HepG2 (cell line): ENCODE measurements around the gene CFAP99. TPM values are rescaled to one million over a fixed set of nuclear protein-coding genes. Genes with fewer than 3 reads are reported as not detected.

Source experiments
- AHR ChIP-seq: IDR thresholded peaks from 2 replicates; pipeline ENCODE4 v1.6.1; 2018; ENCODE audit warnings: missing genetic modification reagents, missing compliant biosample characterization
- FLYWCH1 ChIP-seq: sonication (generic); formaldehyde crosslinking; IDR thresholded peaks from 2 replicates; pipeline ENCODE4 v1.8.1; 2023; ENCODE audit warnings: mild to moderate bottlenecking, missing genetic modification reagents
- GATAD1 ChIP-seq: IDR thresholded peaks from 2 replicates; pipeline ENCODE4 v1.6.1; 2016; ENCODE audit warnings: missing genetic modification reagents, missing compliant biosample characterization
- KLF9 ChIP-seq: IDR thresholded peaks from 2 replicates; pipeline ENCODE4 v1.6.1; 2016; ENCODE audit warnings: low read depth
- MLXIP ChIP-seq: sonication (generic); formaldehyde crosslinking; IDR thresholded peaks from 2 replicates; pipeline ENCODE4 v1.9.0; 2021; ENCODE audit warnings: missing genetic modification reagents, borderline replicate concordance
- MTF2 ChIP-seq: sonication (generic); formaldehyde crosslinking; IDR thresholded peaks from 2 replicates; pipeline ENCODE4 v1.5.0; 2020; ENCODE audit warnings: missing genetic modification reagents, borderline replicate concordance
- RXRB ChIP-seq: IDR thresholded peaks from 2 replicates; pipeline ENCODE4 v1.6.1; 2016; ENCODE audit warnings: borderline replicate concordance, missing genetic modification reagents, missing compliant biosample characterization
- SMAD3 ChIP-seq: sonication (generic); formaldehyde crosslinking; IDR thresholded peaks from 2 replicates; pipeline ENCODE4 v1.4.0; 2020; ENCODE audit warnings: missing genetic modification reagents
- THRA ChIP-seq: sonication (generic); formaldehyde crosslinking; IDR thresholded peaks from 2 replicates; pipeline ENCODE4 v1.4.0; 2020; ENCODE audit warnings: missing genetic modification reagents, borderline replicate concordance
- ZBTB46 ChIP-seq: sonication (generic); formaldehyde crosslinking; IDR thresholded peaks from 2 replicates; pipeline ENCODE4 v1.4.0; 2020; ENCODE audit warnings: mild to moderate bottlenecking, missing genetic modification reagents, borderline replicate concordance
- ZNF180 ChIP-seq: sonication (generic); formaldehyde crosslinking; IDR thresholded peaks from 2 replicates; pipeline ENCODE4 v1.4.0; 2020; ENCODE audit warnings: low read depth, missing genetic modification reagents, borderline replicate concordance
- ZNF263 ChIP-seq: sonication (generic); formaldehyde crosslinking; IDR thresholded peaks from 2 replicates; pipeline ENCODE4 v1.4.0; 2020; ENCODE audit warnings: missing genetic modification reagents
- ZNF33B ChIP-seq: sonication (generic); formaldehyde crosslinking; IDR thresholded peaks from 2 replicates; pipeline ENCODE4 v1.5.1; 2020; ENCODE audit warnings: mild to moderate bottlenecking, missing genetic modification reagents
- ZNF558 ChIP-seq: sonication (generic); formaldehyde crosslinking; IDR thresholded peaks from 2 replicates; pipeline ENCODE4 v1.9.0; 2022; ENCODE audit warnings: mild to moderate bottlenecking, missing genetic modification reagents, borderline replicate concordance
- ZNF646 ChIP-seq: sonication (generic); formaldehyde crosslinking; IDR thresholded peaks from 2 replicates; pipeline ENCODE4 v1.9.0; 2021; ENCODE audit warnings: mild to moderate bottlenecking, missing genetic modification reagents
- ZNF75D ChIP-seq: sonication (generic); formaldehyde crosslinking; IDR thresholded peaks from 2 replicates; pipeline ENCODE4 v1.8.1; 2023; ENCODE audit warnings: missing genetic modification reagents, mild to moderate bottlenecking, borderline replicate concordance
- polyA plus RNA-seq, 8 experiments: library from polyadenylated mRNA; depleted of rRNA in 3 of 8; stranded (reverse) in 7 of 8; unstranded in 1 of 8; fragments of >200 nt; fragmentation: Illumina TruSeq in 4 of 8; extraction: Trizol in 4 of 8; gene quantifications; 2 replicates each; pipeline versions ENCODE4 v1.2.1 to v1.2.3, GENCODE V29; 2011 to 2016; ENCODE audit warnings: low read depth in 4 of 8, missing spikeins in 1 of 8, mixed read lengths in 1 of 8; ENCODE audit not compliant: insufficient read depth in 1 of 8
- total RNA-seq, 5 experiments: library from RNA; depleted of rRNA; stranded (reverse); fragments of >200 nt; fragmentation: Illumina TruSeq; extraction: Trizol; gene quantifications; 2 replicates each; pipeline ENCODE4 v1.2.3, GENCODE V29; 2016; ENCODE audit warnings: low read depth in 1 of 5

Gene CFAP99
- total and polyA plus RNA-seq, 2 of the 13 experiments (the other 11 are each of a cell fraction or from before 2014, with no cell fraction given) = not detected

- no peak for TF ChIP-seq MTF2 (CRISPR knock-in tag)
- TF ChIP-seq FLYWCH1 = 0 out of 2 replicates have a peak, but pooled peaks have one; percentile 24
- TF ChIP-seq MLXIP (CRISPR knock-in tag) = no peak
- no peak; the same call in 1 of the 2 replicates for TF ChIP-seq GATAD1 (CRISPR knock-in tag)
- 0 out of 2 replicates have a peak, but pooled peaks have one; percentile 67 for TF ChIP-seq ZNF558 (CRISPR knock-in tag)
- TF ChIP-seq ZNF75D (CRISPR knock-in tag) = 0 out of 2 replicates have a peak, but pooled peaks have one; percentile 12
- no peak for TF ChIP-seq SMAD3 (CRISPR knock-in tag)
- no peak for TF ChIP-seq KLF9 (CRISPR knock-in tag)
- TF ChIP-seq ZBTB46 = no peak
- TF ChIP-seq ZNF646 (CRISPR knock-in tag) = no peak
- TF ChIP-seq ZNF180 (CRISPR knock-in tag) = no peak
- TF ChIP-seq ZNF263 (CRISPR knock-in tag) = no peak
- TF ChIP-seq RXRB (CRISPR knock-in tag) = peak; percentile 30; the same call in 1 of the 2 replicates
- TF ChIP-seq ZNF33B (CRISPR knock-in tag) = no peak
- no peak for TF ChIP-seq THRA (CRISPR knock-in tag)
- TF ChIP-seq AHR (CRISPR knock-in tag) = 0 out of 2 replicates have a peak, but pooled peaks have one; percentile 45
Measured at GRCh38 chr4:2469192-2469984, 50.6 kb downstream of the CFAP99 start (continued).
